CD4-positive, alpha-beta T cell treated with Interleukin-2 at 100 ng/mL for 4 hours (primary cell): ENCODE measurements around the gene ERC2.

Experiments used
- DNase-seq: peaks from one replicate; pipeline ENCODE4 v3.0.0-alpha.2; 2020; ENCODE audit warnings: low spot score

ERC2 gene

DNA sequence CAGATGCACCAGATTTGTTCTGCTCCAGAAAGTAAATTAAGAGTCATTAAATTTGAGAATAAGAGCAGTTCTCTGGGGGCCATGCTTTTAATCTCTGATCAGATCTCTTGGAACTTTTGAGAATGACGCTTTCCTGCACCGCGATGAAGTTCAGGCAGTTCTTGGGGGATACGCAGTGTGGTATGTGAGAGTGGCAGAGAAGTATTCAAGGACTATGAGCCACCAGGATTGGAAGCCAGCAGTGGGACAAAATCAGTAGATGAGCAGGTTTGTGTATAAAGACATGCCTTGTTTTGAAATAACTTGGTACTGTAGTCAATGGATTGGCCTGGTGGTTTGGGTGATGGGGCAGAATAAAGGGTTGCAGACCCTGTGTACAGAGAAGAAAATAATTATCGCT lies 483.6 kb downstream of the ERC2 start:
- DNase-seq: no peak

DNA sequence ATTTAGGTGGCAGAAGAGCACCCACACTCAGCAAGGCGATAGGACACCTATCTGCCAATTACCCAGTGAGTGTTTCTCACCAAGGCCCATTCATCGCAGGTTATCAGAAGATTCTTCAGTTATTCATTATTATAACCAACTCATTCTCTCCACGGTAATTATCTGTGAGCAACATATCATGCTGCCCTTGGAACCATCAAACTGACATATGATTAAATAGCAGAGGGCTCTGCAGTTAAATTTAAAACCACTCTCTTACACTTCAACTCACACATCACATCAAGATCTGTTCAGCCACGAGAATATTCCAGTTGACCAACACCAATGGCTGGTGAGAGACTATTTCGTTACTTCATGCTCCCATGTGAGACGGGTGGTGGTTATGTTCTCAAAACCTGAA lies 489.3 kb downstream of the ERC2 start:
- DNase-seq: no peak

DNA sequence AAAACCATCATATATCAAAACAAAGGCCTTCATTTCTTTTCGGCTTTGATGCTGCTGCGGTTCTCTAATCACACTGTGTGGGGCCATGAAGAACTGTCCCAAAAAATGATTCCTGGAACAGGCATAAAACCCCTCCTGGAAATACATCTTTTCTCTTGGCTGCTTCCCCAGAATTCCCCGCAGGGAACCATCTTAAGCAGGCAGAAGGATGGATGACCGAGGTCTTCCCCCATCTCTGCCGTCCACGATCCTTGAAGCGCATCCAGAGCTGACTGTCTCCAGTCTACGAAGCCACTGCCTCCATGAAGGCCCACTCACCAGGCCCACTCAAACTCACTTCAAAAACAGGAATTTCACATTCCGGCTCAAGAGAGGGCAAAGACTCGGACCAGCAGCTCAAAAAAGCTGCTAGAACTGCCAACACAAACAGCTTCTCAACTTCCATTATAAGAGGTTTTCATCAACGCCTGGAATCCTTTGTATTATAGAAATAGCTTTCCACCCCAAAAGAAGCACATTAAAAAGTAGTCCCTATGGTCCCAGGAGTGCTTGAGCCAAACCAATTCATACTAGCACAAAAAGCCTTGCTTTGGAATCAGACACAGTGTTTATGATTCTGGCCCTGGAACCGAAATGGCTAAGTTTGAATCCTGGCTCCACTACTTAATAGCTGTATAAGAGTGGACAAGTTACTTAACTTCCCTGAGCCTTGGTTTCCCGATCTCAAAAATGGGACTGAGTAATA lies 493.7 kb downstream of the ERC2 start:
- DNase-seq: no peak

DNA sequence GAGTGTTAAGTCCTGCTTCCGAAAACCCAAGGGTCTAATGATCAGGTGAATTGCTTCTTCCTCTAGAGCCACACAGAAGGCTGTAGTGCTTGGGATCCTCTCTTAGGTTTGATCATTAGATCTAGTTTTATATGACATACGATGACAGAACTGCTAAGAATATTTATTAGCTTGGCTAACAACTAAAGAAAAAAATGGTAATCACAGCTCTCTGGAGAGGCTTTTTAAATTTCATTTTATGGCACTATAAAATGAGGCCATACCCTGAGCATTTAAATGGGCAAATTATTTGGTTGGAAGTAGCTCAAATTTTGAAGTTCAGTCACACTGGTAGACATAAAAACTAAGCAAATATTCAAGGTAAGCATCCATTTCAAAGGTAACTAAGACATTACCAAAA lies 498.6 kb downstream of the ERC2 start:
- DNase-seq: no peak

DNA sequence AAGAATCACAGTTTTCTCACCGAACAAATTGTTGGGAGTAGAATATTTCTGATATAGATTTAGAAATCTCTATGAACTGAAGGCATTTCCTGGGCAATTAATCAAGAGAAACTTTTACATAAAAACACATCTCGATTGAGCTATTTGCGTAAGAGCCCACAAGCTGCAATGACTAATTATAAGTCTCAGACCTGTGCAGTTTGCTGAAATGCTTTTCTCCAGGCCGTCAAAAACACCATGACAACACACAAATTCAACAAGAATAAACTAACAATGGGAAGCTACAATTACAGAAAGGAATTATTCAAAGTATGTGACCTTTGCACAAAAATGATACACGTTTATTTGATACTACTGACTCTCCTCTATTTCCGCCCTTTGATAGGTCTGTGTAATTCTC lies 499.9 kb downstream of the ERC2 start:
- no peak for DNase-seq

DNA sequence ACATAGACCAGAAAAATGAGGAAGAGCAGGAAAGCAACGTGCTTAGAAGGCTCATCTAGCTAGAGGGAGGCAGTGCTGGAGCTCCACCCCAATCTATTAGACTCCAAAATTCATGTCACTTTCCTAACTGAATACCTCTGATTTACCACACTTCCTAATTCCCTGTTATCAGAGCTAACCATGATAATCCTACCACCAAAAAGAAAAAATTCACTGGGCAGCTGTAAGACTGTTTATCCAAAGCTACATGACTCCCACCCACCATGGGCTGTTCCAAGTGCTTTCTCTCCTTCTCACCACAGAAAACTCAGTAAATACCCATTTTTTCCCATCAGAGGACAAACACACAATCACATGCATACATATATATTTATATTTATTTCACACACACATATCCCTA lies 501.7 kb downstream of the ERC2 start:
- DNase-seq: no peak

DNA sequence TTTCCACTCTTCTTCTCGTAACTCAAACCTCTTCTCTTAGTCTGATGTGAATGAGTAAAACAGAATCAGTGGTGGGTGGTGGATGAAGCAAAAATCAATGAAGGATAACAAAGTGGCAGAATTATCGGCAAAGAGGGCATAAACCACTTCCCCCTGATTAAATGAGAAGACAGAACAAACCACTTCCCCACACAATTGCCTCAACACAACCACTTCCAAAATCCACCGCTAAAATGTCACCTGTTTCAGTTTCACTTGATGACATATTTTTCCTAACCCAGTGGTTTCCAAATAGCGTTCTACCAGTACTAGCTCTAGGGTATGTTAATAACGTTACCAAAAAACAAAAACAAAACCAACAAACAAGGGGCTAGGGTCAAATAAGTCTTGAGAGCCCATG lies 502.5 kb downstream of the ERC2 start:
- DNase-seq: no peak

DNA sequence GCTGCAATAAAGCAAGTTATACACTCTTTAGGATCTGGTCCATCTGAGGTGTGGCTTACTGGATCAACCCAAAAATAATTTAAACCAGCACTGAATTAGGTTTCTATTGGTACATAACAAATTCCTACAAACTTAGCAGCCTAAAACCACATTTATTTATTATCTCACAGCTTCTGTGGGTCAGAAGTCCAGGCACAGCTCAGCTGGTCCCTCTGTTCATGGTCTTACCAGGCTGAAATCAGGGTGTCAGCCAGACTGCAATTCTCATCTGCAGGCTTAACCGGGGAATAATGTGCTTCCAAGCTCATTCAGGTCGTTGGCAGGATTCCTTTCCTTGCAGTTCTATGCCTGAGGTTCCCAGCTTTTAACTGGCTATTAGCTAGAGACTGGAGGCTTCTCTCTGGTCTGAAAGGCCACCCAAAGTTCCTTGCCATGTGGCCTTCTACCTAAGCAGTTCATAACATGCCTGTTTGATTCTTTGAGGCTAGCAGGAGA lies 503.7 kb downstream of the ERC2 start:
- no peak for DNase-seq

DNA sequence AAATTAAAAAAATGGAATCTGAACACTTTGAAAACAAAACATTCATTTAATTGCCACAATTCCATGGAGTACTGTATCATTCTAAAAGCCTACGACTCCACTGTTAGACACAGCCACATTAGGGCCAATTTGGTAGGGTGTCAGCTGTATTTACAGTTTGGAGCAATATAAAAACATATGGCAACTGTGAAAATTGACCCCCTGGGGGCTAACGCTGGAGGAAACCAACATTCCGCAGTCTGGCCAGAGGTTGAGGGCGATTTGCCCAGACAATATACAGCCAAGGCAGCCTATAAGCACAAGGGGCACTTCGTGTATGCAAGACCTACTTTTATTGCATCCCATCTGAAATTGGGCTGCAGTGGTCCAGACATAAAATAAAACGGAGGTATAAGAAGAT lies 504.7 kb downstream of the ERC2 start:
- DNase-seq: no peak

DNA sequence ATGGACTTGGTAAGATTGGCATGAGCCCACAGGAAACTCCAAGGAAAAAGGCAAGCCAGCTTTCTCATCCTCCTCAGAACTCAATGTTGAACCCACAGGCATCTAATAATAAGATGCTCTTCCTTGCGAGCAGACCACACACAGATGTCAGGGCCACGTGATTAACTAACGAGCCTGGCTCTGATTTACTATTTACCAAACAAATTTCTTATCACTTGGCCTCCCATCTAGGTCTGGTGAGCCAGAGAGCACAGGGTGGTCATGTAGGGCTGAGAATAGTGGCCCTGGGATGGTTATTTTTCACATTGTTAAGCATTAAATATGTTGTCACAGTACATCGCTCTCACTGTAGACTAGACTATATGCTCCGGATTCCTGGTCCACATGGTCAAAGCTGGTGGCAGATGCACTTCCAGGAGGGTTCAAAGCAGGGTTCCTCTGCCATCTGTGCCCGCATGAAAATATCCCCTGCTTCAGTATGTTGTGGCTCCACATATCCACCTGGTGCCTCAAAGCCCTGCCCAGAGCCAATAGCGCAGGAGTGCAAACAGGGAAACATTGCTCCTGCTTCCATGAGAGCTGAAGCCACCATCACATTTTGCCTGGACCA lies 508.7 kb downstream of the ERC2 start:
- no peak for DNase-seq

DNA sequence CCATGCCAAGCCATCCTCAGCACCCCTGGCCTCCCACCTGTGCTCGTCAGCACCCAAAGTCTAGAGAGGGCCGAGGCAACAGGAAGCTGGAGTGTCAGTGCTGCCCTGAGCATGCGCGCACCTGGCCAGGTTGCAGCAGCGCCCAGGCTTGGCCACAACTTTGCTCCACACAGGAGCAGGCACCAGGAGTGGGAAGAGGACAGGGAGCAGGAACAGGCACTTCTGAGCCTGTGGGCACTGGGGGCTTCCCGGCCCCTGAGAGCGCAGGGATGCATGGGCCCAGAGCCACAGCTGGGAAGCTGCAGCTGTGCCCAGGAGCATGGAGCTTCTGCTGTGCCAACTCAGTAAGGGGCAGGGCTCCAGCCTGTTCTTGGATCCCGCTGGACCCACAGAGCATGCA lies 509.7 kb downstream of the ERC2 start:
- no peak for DNase-seq

DNA sequence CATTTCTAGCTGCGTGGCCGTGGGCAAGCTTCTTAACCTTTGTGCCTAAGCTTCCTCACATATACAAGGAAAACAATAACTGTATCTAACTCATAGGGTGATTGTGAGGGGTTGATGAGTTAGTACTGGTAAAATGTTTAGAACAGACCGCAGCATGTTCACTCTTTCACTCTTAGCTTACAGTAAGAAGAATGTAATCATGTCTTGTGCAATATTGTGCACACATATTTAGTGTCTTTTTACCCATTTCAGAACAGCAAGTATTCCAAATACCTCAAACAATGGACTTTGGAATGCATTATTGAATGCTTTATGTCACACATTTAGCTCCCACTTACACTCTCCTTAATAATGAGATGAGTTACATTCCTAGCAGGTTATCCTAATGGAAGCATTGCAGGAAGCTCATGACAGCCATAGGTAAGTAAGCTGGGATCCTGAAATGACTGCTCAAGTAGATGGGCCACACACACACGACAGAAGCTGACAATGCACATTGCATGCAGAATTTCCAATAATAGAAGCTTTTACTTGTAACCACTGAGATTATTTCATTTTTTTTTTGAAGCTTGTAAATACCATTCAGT lies 512.3 kb downstream of the ERC2 start:
- no peak for DNase-seq

DNA sequence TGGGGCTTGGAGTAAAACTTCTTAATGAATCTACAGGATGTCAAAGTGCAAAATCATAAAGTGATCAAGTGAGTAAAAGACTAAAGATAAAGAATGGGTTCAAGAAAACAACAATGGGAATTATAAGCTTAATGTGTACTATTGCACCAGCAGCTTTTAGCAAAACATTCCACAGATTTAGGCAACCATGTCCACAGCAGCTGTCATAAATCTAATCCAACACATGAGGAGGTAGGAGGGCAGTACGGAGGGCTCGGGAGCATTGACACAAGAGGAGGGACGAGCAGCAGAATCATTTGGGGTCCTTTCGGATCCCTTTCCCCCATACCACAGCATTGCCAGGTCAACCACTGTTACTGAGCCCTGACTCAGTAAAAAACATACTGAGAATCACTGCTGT lies 516.9 kb downstream of the ERC2 start:
- DNase-seq: no peak

DNA sequence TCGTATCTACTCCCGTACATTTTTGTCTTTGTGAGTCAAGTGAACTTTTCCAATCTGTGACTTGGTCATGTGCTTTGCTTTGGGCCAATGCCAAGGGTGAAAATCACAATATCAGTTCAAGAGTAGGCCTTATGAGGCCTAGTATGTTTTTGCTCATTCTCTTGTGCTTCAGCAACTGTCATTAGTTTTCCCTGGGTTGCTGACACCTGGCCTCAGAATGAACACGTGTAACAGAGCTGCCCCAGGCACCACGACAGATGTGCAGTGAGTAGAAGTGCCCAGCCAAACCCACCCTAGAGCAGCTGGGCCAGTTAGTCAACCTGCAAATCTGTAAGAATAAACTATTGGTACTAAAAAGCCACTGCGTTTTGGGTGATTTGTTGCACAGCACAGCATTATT lies 520.9 kb downstream of the ERC2 start:
- no peak for DNase-seq

DNA sequence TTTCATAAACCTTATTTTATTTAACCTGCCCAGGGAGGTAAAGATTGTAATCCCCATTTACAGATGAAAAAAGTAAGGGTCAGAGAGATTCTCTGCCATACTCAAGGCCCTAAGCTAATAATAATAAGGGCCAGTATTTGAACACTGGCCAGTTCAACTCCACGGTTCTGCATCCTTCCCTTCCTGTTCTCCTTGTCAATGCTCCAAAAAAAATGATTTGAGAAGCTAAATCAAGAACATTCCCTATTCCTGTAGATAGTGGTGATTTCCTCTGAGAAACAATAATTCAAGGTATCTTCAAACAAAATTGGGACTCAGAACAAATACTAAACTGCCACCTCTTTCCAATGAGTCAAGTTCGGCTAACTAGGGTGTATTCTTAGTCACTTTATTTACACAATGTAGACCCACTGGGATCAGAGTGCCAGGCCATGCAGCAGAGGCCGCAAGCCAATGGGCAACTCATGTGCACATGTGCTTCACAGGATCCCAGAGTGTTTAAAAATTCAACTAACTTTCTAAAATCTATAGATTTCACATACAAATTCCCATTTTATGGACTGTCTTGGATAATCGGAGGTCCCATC lies 521.6 kb downstream of the ERC2 start:
- DNase-seq: no peak

DNA sequence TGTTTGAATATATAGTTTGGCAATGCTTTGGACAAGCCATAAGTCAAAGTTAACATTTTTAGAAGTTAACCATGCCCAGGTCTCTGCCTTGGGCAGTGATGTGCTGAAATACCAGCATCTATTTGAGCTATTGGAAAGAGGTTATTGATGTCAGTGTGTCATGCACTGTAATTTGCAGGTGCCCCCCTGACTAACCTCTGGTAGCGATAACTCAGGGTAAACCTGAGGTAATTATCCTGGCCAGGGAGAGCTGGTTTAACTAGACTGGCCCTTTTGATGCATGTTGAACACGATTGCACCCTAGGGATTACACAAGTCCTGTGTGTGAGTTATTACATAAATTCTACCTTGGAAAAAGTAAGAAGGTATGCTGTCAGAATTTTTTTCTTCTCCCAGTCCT lies 525.4 kb downstream of the ERC2 start:
- no peak for DNase-seq

DNA sequence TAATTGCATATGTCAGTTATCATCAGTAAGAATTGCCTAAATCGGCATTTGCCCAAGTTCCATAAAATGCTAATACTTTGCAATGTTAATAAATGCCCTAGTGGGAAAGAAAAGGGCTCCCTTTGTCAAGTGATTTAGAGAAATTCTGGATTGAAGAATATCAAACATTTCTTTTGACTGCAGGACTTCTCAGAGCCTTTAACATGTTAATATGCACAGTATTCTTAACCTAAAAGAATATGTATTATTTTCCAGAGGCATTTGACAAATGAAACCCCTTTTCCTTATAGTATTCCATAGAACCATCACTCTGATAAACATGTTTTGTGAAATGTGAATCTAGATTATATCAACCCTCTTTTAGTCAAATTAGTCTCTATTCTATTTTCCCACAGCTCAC lies 529.0 kb downstream of the ERC2 start:
- no peak for DNase-seq

DNA sequence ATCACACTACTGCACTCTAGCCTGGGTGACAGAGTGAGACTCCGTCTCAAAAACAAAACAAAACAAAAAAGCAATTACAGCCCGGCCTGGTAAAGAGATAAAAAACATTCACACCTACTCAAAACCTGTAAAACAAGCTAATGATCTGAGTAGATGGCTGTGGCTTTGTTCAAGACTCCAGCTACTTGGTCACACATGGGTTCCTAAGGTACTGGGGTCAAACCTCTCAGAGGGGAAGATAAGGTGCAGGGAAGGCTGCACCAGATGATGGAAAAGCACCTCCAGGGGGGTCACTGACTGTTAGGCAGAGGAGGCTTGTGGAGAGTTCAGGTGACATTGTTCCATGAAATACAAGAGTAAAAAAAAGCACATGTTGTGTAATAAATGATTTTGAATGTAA lies 531.0 kb downstream of the ERC2 start:
- DNase-seq: no peak

DNA sequence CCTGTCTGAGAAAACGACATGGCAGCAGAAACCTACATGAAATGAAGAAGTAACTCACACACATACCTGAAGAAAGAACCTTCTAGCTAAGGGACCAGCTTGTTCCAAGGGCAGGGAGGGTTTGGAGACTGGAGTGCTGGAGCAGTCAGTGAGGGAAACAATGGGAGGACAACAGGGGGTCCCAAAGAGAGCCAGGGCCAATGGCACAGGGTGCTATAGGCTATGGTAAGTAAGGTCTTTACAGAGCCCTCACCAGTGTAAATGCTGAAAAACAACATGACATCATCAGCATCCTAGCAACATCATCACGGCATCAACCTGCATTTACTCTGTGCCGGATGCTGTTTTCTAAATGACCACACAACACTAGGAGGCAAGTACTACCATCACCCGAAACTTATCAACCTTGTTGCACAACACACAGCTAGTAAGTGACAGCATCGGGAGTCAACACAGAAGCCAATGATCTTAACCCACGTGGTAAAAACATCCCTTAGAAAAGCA lies 531.7 kb downstream of the ERC2 start:
- no peak for DNase-seq

DNA sequence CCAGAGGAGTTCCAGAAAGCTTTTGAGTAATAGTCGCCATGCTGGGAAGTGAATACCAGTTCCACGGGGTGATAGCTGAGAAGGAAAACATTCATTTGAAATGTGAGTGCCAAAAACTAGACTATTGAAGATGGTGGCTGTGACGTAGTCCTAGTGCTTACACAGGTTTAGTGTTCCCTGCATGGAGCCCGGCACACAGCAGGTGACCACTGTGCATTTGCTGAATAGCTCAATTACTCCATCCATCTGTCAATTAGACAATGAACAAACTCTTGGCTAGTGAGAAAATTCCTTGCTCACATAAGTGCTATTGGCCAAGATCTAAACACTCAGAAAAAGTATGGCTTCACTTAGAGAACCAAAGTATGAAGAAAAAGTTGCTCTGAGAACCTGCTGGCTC lies 533.0 kb downstream of the ERC2 start:
- no peak for DNase-seq

DNA sequence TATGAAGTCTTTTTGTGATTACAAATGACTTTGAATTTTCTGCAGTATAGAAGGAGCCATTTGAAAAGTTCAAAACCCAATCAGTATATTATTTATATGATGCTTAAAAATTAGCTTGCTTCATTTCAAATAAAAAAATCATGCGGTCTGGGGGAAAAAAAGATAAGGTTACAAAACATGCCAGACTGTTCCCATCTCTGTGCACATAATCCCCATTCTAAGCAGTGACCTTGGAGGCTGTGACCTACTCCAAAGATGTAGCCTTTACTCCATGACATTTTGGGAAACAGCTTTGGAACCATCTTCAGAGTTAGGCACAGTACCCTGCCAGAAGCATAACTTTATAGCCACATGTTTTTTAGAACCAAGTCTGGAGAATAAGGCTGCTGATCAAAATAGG lies 533.5 kb downstream of the ERC2 start:
- DNase-seq: no peak

DNA sequence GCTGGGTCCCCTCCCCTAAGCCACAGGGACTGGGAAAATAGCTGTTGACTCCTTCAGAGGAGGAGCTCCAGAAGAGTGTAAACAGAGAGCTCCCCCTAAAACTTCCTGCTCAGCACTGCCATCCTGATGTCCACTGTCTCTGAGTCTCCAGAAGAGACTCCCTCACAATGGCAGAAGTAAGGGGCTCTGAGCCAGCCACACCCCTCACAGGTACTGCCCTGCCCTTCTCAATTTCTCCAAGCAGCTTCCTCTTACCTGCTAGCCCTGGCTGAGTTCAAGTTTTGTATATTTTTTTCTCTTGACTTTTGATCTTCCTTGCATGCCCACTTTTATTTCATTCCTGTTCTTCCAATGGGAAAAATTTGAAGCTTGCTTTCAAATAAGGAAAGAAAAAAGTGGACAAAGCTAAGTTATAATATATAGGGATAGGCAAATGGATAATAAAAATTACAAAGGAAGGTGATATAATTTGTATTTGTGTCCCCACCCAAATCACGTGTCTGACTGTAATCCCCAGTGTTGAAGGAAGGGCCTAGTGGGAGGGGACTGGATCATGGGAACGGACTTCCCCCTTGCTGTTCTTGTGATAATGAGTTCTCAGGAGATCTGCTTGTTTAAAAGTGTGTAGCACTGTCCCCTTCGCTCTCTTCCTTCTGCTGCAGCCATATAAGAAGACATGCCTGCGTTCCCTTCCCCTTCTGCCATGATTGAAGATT lies 539.0 kb downstream of the ERC2 start:
- no peak for DNase-seq
